ENCODE data around the gene NRP2.

DNA sequence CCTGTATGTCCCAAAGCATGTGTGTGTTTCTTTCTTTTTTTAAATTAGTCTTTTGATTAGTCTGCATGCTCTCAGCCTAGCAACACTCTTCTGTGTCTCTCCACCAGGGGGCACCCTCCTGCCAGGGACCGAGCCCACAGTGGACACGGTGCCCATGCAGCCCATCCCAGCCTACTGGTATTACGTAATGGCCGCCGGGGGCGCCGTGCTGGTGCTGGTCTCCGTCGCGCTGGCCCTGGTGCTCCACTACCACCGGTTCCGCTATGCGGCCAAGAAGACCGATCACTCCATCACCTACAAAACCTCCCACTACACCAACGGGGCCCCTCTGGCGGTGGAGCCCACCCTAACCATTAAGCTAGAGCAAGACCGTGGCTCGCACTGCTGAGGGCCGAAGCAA is 93.8 kb downstream of the NRP2 start:
- TF ChIP-seq, protein P1, sequence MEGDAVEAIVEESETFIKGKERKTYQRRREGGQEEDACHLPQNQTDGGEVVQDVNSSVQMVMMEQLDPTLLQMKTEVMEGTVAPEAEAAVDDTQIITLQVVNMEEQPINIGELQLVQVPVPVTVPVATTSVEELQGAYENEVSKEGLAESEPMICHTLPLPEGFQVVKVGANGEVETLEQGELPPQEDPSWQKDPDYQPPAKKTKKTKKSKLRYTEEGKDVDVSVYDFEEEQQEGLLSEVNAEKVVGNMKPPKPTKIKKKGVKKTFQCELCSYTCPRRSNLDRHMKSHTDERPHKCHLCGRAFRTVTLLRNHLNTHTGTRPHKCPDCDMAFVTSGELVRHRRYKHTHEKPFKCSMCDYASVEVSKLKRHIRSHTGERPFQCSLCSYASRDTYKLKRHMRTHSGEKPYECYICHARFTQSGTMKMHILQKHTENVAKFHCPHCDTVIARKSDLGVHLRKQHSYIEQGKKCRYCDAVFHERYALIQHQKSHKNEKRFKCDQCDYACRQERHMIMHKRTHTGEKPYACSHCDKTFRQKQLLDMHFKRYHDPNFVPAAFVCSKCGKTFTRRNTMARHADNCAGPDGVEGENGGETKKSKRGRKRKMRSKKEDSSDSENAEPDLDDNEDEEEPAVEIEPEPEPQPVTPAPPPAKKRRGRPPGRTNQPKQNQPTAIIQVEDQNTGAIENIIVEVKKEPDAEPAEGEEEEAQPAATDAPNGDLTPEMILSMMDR (IDR thresholded peaks at IDR 0.05), result peak; percentile 27 to 64 (median 45)
- TF ChIP-seq POLR2A (IDR thresholded peaks at IDR 0.05), result no peak
